Endothelial cell (in vitro differentiated cells): ENCODE data around the gene NFATC1. TPM values are rescaled to one million over a fixed set of nuclear protein-coding genes. Genes with fewer than 3 reads are reported as not detected.
A peak's percentile ranks its signal among the peaks of the same experiment; 100 is the strongest.

ENCODE experiments used
- DNase-seq: peaks from one replicate; pipeline ENCODE4 v3.0.0; 2021; ENCODE audit warnings: low spot score
- H3K27ac Mint-ChIP-seq: one replicate; pipeline ENCODE4 v1.8.0; 2021; ENCODE audit warnings: mixed read lengths, inconsistent platforms; ENCODE audit not compliant: unreplicated experiment
- H3K27me3 Mint-ChIP-seq: one replicate; pipeline ENCODE4 v1.8.0; 2021; ENCODE audit warnings: mild to moderate bottlenecking, moderate library complexity, mixed read lengths, inconsistent platforms; ENCODE audit not compliant: unreplicated experiment
- H3K36me3 Mint-ChIP-seq: one replicate; pipeline ENCODE4 v1.8.0; 2021; ENCODE audit warnings: mild to moderate bottlenecking, low read depth, mixed read lengths, inconsistent platforms; ENCODE audit not compliant: unreplicated experiment
- H3K4me1 Mint-ChIP-seq: one replicate; pipeline ENCODE4 v1.8.0; 2021; ENCODE audit warnings: mild to moderate bottlenecking, mixed read lengths, inconsistent platforms; ENCODE audit not compliant: unreplicated experiment
- H3K4me3 Mint-ChIP-seq: one replicate; pipeline ENCODE4 v1.8.0; 2021; ENCODE audit warnings: mild to moderate bottlenecking, mixed read lengths, inconsistent platforms; ENCODE audit not compliant: unreplicated experiment
- H3K9me3 Mint-ChIP-seq: one replicate; pipeline ENCODE4 v1.8.0; 2021; ENCODE audit warnings: mixed read lengths, inconsistent platforms; ENCODE audit not compliant: unreplicated experiment
- CTCF ChIP-seq: fragments of 200-600 bp; sonication (generic); IDR thresholded peaks from one replicate; pipeline ENCODE4 v1.5.0; 2021; ENCODE audit warnings: antibody characterized with exemption; ENCODE audit not compliant: unreplicated experiment
- total RNA-seq: library from RNA; stranded (reverse); fragmentation: NEBNext Ultra II Directional; extraction: Animal tissue kit (Norgen Biotek cat#: 25700); gene quantifications from one replicate; pipeline ENCODE4 v1.2.1, GENCODE V29; 2021; ENCODE audit not compliant: unreplicated experiment

Gene NFATC1
- total RNA-seq, 1 donor from 2014 or later: 40.6 TPM

DNA sequence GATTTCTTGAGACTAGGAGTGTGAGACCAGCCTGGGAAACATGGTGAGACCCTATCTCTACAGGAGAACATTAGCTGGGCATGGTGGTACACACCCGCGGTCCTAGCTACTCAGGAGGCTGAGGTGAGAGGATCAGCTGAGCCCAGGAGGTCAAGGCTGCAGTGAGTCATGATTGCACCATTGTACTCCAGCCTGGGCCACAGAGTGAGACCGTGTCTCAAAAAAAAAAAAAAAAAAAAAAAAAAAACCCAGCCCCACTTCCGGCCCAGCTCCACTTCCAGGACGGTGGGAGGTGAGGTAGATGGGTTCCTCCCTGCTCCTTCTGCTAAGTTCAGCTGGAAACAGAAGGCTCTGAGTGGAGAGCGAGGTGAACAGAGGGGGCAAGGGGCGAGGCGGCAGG, 41.4 kb upstream of the NFATC1 start:
- peaks cover 16% of the 10 kb centered on the region for H3K27me3 Mint-ChIP-seq
- H3K36me3 Mint-ChIP-seq: peaks cover 15% of the 10 kb centered on the region

DNA sequence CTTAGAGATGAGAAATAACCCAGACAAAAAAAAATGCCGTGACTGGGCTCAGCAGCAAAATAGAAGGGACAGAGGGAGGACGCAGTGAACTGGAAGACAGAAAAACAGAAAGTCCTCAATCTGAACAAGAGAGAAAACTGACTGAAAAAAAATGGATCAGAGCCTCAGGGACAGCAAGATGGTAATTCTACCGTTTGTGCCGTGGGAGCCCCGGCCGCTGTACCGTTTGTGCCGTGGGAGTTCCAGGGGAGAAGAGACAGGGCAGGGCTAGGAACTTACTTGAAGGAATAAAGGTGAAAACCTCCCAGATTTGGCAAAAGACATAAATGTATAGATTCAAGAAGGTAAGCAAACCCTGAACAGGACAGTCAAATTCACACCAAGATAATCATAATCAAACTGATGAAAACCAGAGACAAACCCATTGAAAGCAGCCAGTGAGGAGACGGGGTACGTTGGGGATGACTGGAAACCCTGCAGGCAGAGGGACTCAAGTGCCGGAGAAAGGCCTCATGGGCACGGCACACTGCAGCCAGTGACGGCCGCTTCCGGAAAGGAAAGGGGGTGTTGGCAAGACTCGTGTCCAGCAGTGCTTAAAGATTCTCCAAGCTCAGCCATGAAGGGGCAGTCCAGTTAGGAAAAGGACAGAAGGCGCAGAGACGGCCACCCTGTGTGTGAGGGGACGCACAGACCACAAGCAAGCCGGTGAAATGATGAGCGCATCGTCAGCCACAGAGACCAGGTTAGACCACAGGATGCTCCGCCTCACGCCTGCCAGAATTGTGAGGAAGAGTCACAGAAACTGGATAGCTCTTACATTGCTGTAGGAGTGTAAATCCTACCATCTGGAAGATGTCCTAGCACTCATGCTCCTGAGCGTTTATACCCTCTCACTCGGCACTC, 40.0 kb upstream of the NFATC1 start:
- no peak for TF ChIP-seq CTCF
- DNase-seq: no peak
- H3K36me3 Mint-ChIP-seq: peaks cover 13% of the 10 kb centered on the region
- no peaks in the 10 kb centered on the region for H3K4me1 Mint-ChIP-seq
- H3K27ac Mint-ChIP-seq: no peak overlapping the region
- peak overlapping the region; percentile 54 for H3K4me3 Mint-ChIP-seq
- H3K27me3 Mint-ChIP-seq: peaks cover 16% of the 10 kb centered on the region
- no peaks in the 10 kb centered on the region for H3K9me3 Mint-ChIP-seq

More for the DNA sequence above, 41.4 kb upstream of the NFATC1 start:
- no peak overlapping the region for H3K27ac Mint-ChIP-seq
- H3K9me3 Mint-ChIP-seq: no peaks in the 10 kb centered on the region
- no peak overlapping the region for H3K4me3 Mint-ChIP-seq
- no peak for DNase-seq
- no peak for TF ChIP-seq CTCF
- H3K4me1 Mint-ChIP-seq: peaks cover 2% of the 10 kb centered on the region

DNA sequence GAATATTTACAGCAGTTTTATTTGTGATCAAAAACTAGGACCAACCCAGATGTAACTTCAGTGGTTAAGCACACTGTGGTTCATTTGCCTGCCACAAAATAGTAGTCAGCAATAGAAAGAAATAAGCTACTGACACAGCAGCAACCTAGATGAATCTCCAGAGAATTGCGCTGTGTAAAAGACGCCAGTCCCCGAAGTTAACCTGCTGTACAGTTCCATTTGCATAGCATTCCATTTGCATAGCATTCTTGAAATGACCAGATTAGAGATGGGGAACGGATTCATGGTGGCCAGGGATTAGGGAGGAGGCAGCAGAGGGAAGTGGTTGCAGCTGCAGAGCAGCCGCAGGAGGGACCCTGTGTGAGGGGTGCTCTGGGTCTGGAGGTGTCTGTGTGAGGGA, 39.3 kb upstream of the NFATC1 start:
- Mint-ChIP-seq H3K9me3 (no peaks in the 10 kb centered on the region), H3K36me3 (peaks cover 13% of the 10 kb centered on the region), H3K4me3 (no peak overlapping the region), H3K4me1 (no peaks in the 10 kb centered on the region), H3K27me3 (peaks cover 16% of the 10 kb centered on the region), H3K27ac (peak overlapping the region; percentile 54)
- DNase-seq: no peak
- TF ChIP-seq CTCF: no peak

DNA sequence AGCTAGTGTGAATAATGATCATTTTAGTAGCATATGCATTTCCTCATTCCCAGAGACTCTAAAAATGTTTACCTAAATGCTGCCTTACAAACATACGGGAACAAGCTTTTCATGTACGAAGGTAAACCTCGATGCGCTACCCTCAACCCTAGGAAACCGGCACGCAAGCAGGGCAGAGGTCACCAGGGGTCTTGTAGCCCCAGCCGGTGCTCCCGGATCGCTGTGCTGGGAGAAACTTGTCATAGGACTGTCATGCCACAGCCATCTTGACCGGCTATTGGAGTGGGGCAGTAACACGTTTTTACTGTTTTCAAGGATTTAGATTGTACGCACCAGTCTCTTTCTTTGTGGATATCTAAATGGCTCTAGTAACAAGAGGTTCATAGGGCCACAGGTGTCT, 34.8 kb upstream of the NFATC1 start:
- Mint-ChIP-seq H3K27me3 (peaks cover 16% of the 10 kb centered on the region), H3K4me3 (no peak overlapping the region), H3K4me1 (peaks cover 4% of the 10 kb centered on the region), H3K27ac (no peak overlapping the region), H3K36me3 (peaks cover 28% of the 10 kb centered on the region), H3K9me3 (no peaks in the 10 kb centered on the region)
- TF ChIP-seq CTCF: no peak
- no peak for DNase-seq

- DNase-seq: no peak
- H3K27me3 Mint-ChIP-seq: peaks cover 10% of the 10 kb centered on the region
- no peak overlapping the region for H3K4me3 Mint-ChIP-seq
- H3K4me1 Mint-ChIP-seq: peaks cover 4% of the 10 kb centered on the region
- no peak for TF ChIP-seq CTCF
- peaks cover 30% of the 10 kb centered on the region for H3K36me3 Mint-ChIP-seq
- H3K9me3 Mint-ChIP-seq: no peaks in the 10 kb centered on the region
- H3K27ac Mint-ChIP-seq: no peak overlapping the region
Measured at GRCh38 chr18:79361766-79362522, 33.8 kb upstream of the NFATC1 start.
